ENCODE data around the gene UNC5A. TPM values are rescaled to one million over a fixed set of nuclear protein-coding genes. Genes with fewer than 3 reads are reported as not detected.
A peak's percentile ranks its signal among the peaks of the same experiment; 100 is the strongest.

UNC5A gene
- total and polyA plus RNA-seq, 9 of the 15 experiments (the other 6 are each of a cell fraction or from before 2014, with no cell fraction given) = not detected

- no peak for FAIRE-seq
These were observed 73.6 kb downstream of the UNC5A start for GRCh38 chr5:176883700-176884570.

DNA sequence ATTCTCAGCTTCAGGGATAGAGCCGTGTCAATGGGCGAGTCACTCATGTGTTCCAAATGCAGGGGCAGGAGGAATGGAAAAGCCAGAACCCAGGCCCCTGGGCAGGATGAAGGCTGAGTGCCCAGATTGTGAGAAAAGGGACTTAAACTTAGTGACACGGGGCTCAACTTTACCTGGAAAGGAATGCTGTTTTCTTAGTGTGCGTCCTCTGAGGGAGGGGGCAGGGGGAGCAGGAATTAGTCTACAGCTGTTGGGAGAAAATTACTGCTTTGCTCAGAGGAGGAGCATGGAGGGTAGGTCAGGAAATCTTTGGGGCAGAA, 74.2 kb downstream of the UNC5A start:
- no TSS peak for BruUV-seq (replicated peaks)
- H3K27me3 ChIP-seq (ENCODE audit: control insufficient read depth in 2 of 2, insufficient read depth in 2 of 2, low read length in 2 of 2) = peaks cover 52 to 89% of the 10 kb centered on the region in 2 experiments; a peak in 4 of 5 replicates
- DNase-seq (ENCODE audit: extremely low read depth in 1 of 4, low spot score in 3 of 4) = no peak
- no peak overlapping the region for H3K4me2 ChIP-seq (ENCODE audit: insufficient read depth, low read length)
- no peak for ATAC-seq
- POLR2A ChIA-PET = interaction anchor here (0.7 kb wide), 1 partner anchor 171 kb away, joined by 3 read pairs; no protein-coding TSS in a partner anchor
- CTCF ChIA-PET (ENCODE audit: low intra/inter-chr PET ratio) = no interaction called here
- no peak overlapping the region for H3K4me3 ChIP-seq
- no peak overlapping the region for H3K9ac ChIP-seq (ENCODE audit: insufficient read depth in 1 of 2, low read depth in 2 of 2, low read length in 2 of 2)
- FAIRE-seq = no peak
- H3K9me3 ChIP-seq (replicated peaks; ENCODE audit: control insufficient read depth, insufficient read depth, low read depth, low read length) = no peaks in the 10 kb centered on the region
- no peaks in the 10 kb centered on the region for H3K36me3 ChIP-seq (ENCODE audit: control insufficient read depth, insufficient read depth, low read length)
- in situ Hi-C loops (cut with MboI) (no loop called here), intact Hi-C loops (cut with micrococcal nuclease) (no loop called here)
- no peaks in the 10 kb centered on the region for H3K79me2 ChIP-seq (ENCODE audit: control insufficient read depth, insufficient read depth, low read length)
- peaks cover 0 to 28% of the 10 kb centered on the region in 2 experiments; a peak in 2 of 5 replicates for H3K4me1 ChIP-seq (replicated peaks in 1 of 2; ENCODE audit: control insufficient read depth in 2 of 2, insufficient read depth in 2 of 2, low read length in 2 of 2)
- H3K9me1 ChIP-seq (ENCODE audit: control insufficient read depth, insufficient read depth, low read length) = peaks cover 12% of the 10 kb centered on the region
- WGBS (ENCODE audit: insufficient coverage, low coverage, missing lambda C conversion rate) = 0% methylated on average over 4 of the region's 4 CpGs
- H4K20me1 ChIP-seq (replicated peaks; ENCODE audit: control insufficient read depth, insufficient read depth, low read length) = peaks cover 27% of the 10 kb centered on the region
- no peak overlapping the region for H3K27ac ChIP-seq (ENCODE audit: extremely low read depth, low read depth, low read length)
- no peak overlapping the region for H2AFZ ChIP-seq (ENCODE audit: low read depth, low read length)
- TF ChIP-seq PYGO2 (tag; IDR thresholded peaks at IDR 0.05) (no peak), FOXJ3 (CRISPR knock-in tag; IDR thresholded peaks at IDR 0.05) (no peak), SRSF7 (optimal IDR thresholded peaks at IDR 0.05; ENCODE audit: low read depth, low read length) (no peak), ZKSCAN1 (IDR thresholded peaks at IDR 0.05; ENCODE audit: low read depth, low read length) (no peak), ZEB2 (IDR thresholded peaks at IDR 0.05) (no peak), MTA2 (IDR thresholded peaks at IDR 0.05; ENCODE audit: low read depth) (no peak), ATF1 (CRISPR knock-in tag; IDR thresholded peaks at IDR 0.05) (no peak), ATF1 (tag; IDR thresholded peaks at IDR 0.05) (no peak), HDAC8 (tag; IDR thresholded peaks at IDR 0.05) (no peak), CEBPG (CRISPR knock-in tag; IDR thresholded peaks at IDR 0.05) (no peak), CEBPG (tag; conservative IDR thresholded peaks at IDR 0.05 in 1 of 2, IDR thresholded peaks at IDR 0.05 in 1 of 2) (no peak), XRCC3 (IDR thresholded peaks at IDR 0.05) (no peak), ZNF217 (CRISPR knock-in tag; IDR thresholded peaks at IDR 0.05) (no peak), ZNF133 (CRISPR knock-in tag; IDR thresholded peaks at IDR 0.05) (no peak)

More at GRCh38 chr5:176883700-176884570, 73.6 kb downstream of the UNC5A start:
- H3K27me3 ChIP-seq (ENCODE audit: control insufficient read depth in 2 of 2, insufficient read depth in 2 of 2, low read length in 2 of 2) = peaks cover 56 to 89% of the 10 kb centered on the region in 2 experiments; a peak in 4 of 5 replicates
- H4K20me1 ChIP-seq (replicated peaks; ENCODE audit: control insufficient read depth, insufficient read depth, low read length) = peaks cover 27% of the 10 kb centered on the region
- H3K4me2 ChIP-seq (ENCODE audit: insufficient read depth, low read length) = no peak overlapping the region
- intact Hi-C loops (cut with micrococcal nuclease) (no loop called here), in situ Hi-C loops (cut with MboI) (no loop called here)
- peaks cover 0 to 34% of the 10 kb centered on the region in 2 experiments; a peak in 2 of 5 replicates for H3K4me1 ChIP-seq (replicated peaks in 1 of 2; ENCODE audit: control insufficient read depth in 2 of 2, insufficient read depth in 2 of 2, low read length in 2 of 2)
- H3K36me3 ChIP-seq (ENCODE audit: control insufficient read depth, insufficient read depth, low read length) = no peaks in the 10 kb centered on the region
- H3K9ac ChIP-seq (ENCODE audit: insufficient read depth in 1 of 2, low read depth in 2 of 2, low read length in 2 of 2) = no peak overlapping the region
- peak; percentile 30; the same call in 1 of the 2 replicates for TF ChIP-seq CTBP1 (IDR thresholded peaks at IDR 0.05; ENCODE audit: borderline replicate concordance)
- TF ChIP-seq NR1H2 (CRISPR knock-in tag; IDR thresholded peaks at IDR 0.05) = no peak
- no peak for TF ChIP-seq NBN (IDR thresholded peaks at IDR 0.05; ENCODE audit: low read depth)
- TF ChIP-seq CBFA2T3 (IDR thresholded peaks at IDR 0.05) = no peak
- no peak for TF ChIP-seq RB1 (IDR thresholded peaks at IDR 0.05; ENCODE audit: low read depth)
- no peak for TF ChIP-seq MTF1 (CRISPR knock-in tag; IDR thresholded peaks at IDR 0.05; ENCODE audit: borderline replicate concordance)
- TF ChIP-seq KDM1A (IDR thresholded peaks at IDR 0.05) = peak in 1 of 2 experiments; percentile 47; a peak in 1 of 4 replicates
- TF ChIP-seq RFX5 (IDR thresholded peaks at IDR 0.05; ENCODE audit: low read depth, low read length) = no peak
- no peak for TF ChIP-seq SIX5 (IDR thresholded peaks at IDR 0.05; ENCODE audit: borderline replicate concordance in 1 of 2, insufficient read depth in 1 of 2, low read depth in 1 of 2, low read length in 2 of 2)
- TF ChIP-seq RFX1 (IDR thresholded peaks at IDR 0.05) = peak; percentile 84
- H2AFZ ChIP-seq (ENCODE audit: low read depth, low read length) = no peak overlapping the region
- H3K9me1 ChIP-seq (ENCODE audit: control insufficient read depth, insufficient read depth, low read length) = peaks cover 12% of the 10 kb centered on the region
- POLR2A ChIA-PET = interaction anchor here (0.5 kb wide), 1 partner anchor 28 kb away, joined by 3 read pairs; no protein-coding TSS in a partner anchor
- WGBS (ENCODE audit: insufficient coverage, low coverage, missing lambda C conversion rate) = 0% methylated on average over 17 of the region's 17 CpGs
- no peaks in the 10 kb centered on the region for H3K9me3 ChIP-seq (replicated peaks; ENCODE audit: control insufficient read depth, insufficient read depth, low read depth, low read length)
- H3K27ac ChIP-seq (ENCODE audit: extremely low read depth, low read depth, low read length) = no peak overlapping the region
- no peak overlapping the region for H3K4me3 ChIP-seq
- CTCF ChIA-PET (ENCODE audit: low intra/inter-chr PET ratio) = no interaction called here
- no TSS peak for BruUV-seq (replicated peaks)
- DNase-seq (ENCODE audit: extremely low read depth in 1 of 4, low spot score in 3 of 4) (no peak), ATAC-seq (no peak)
- no peaks in the 10 kb centered on the region for H3K79me2 ChIP-seq (ENCODE audit: control insufficient read depth, insufficient read depth, low read length)
